Endodermal cell (in vitro differentiated cells): ENCODE results near the gene KIAA0513. TPM values are rescaled to one million over a fixed set of nuclear protein-coding genes. Genes with fewer than 3 reads are reported as not detected.

Source experiments
- DNase-seq: peaks from one replicate; pipeline ENCODE4 v3.0.0-alpha.2; 2017
- H3K27ac ChIP-seq: 2 replicates; pipeline ENCODE4 v1.5.1; 2013; ENCODE audit warnings: mild to moderate bottlenecking, low read depth, low read length, moderate library complexity
- H3K27me3 ChIP-seq: 2 replicates; pipeline ENCODE4 v1.6.1; 2013; ENCODE audit warnings: mild to moderate bottlenecking, low read length, moderate library complexity; ENCODE audit not compliant: insufficient read depth, control insufficient read depth, poor library complexity, severe bottlenecking
- H3K36me3 ChIP-seq: 2 replicates; pipeline ENCODE4 v1.7.0; 2013; ENCODE audit warnings: mild to moderate bottlenecking, low read length, moderate library complexity; ENCODE audit not compliant: control insufficient read depth, insufficient read depth
- H3K4me1 ChIP-seq: one replicate; pipeline ENCODE4 v1.7.0; 2013; ENCODE audit warnings: low read length; ENCODE audit not compliant: control insufficient read depth, insufficient read depth
- H3K4me3 ChIP-seq: 2 replicates; pipeline ENCODE4 v1.5.1; 2013; ENCODE audit warnings: mild to moderate bottlenecking, low read length, moderate library complexity
- H3K9ac ChIP-seq: 2 replicates; pipeline ENCODE4 v1.6.1; 2013; ENCODE audit warnings: mild to moderate bottlenecking, low read length, moderate library complexity; ENCODE audit not compliant: poor library complexity, severe bottlenecking; ENCODE audit errors: extremely low read depth
- H3K9me3 ChIP-seq: 2 replicates; pipeline ENCODE4 v1.6.1; 2013; ENCODE audit warnings: mild to moderate bottlenecking, low read length, moderate library complexity; ENCODE audit not compliant: control insufficient read depth
- H3K27ac Mint-ChIP-seq: 2 replicates; pipeline ENCODE4 v1.8.0; 2020; ENCODE audit warnings: mixed read lengths
- H3K27me3 Mint-ChIP-seq: 2 replicates; pipeline ENCODE4 v1.8.0; 2021; ENCODE audit warnings: mild to moderate bottlenecking, mixed read lengths; ENCODE audit not compliant: insufficient read depth
- H3K36me3 Mint-ChIP-seq: 2 replicates; pipeline ENCODE4 v1.8.0; 2020; ENCODE audit warnings: low read depth, mixed read lengths
- H3K4me1 Mint-ChIP-seq: 2 replicates; pipeline ENCODE4 v1.8.0; 2020; ENCODE audit warnings: mixed read lengths
- H3K4me3 Mint-ChIP-seq: 2 replicates; pipeline ENCODE4 v1.8.0; 2020; ENCODE audit warnings: mild to moderate bottlenecking, moderate library complexity, mixed read lengths
- H3K9me3 Mint-ChIP-seq: 2 replicates; pipeline ENCODE4 v1.8.0; 2020; ENCODE audit warnings: mild to moderate bottlenecking, mixed read lengths
- WGBS, 2 experiments: methylation state at CpG; one replicate each; pipeline versions ENCODE4 v1.1.5 to v1.1.7; 2013; ENCODE audit warnings: missing lambda C conversion rate in 2 of 2, mixed read lengths in 1 of 2; ENCODE audit not compliant: insufficient coverage in 1 of 2, insufficient read length in 1 of 2; 5-methylcytosine and 5-hydroxymethylcytosine counted together
- total RNA-seq, 2 donors: library from RNA; stranded (reverse); fragmentation: NEBNext Ultra II Directional in 1 of 2; extraction: Animal tissue kit (Norgen Biotek cat#: 25700) in 1 of 2; gene quantifications; 2 replicates in 1 of 2; 3 replicates in 1 of 2; pipeline ENCODE4 v1.2.1, GENCODE V29; 2021
- TF ChIP-seq, protein P1 (sequence below): fragments of 200-600 bp; sonication (generic); conservative IDR thresholded peaks from 2 replicates; pipeline ENCODE4 v1.5.0; 2021; ENCODE audit warnings: antibody characterized with exemption, mild to moderate bottlenecking

The KIAA0513 gene
- total RNA-seq, 2 donors from 2014 or later = 9.2 to 16.0 TPM

DNA sequence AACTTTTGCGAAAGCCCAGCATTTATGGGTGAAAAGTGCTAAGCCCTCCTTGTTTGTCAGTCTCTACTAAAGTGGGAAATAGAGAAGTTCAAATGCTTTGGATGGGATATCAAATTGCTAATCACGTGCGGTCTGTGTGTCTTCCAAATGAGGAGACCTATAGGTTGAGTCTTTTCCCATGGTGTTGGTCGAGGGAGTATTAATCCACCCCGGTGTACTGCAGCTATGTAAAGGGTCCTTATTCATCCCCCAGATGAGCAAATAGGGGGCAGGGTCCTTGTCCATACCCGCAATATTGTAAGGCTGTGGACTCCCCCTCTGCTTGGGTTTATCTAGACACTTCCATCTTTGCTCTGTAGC is 14.6 kb downstream of the KIAA0513 start:
- Histone ChIP-seq H3K27ac (no peak overlapping the region), H3K9ac (no peak overlapping the region), H3K9me3 (no peaks in the 10 kb centered on the region), H3K4me1 (no peaks in the 10 kb centered on the region), H3K4me3 (no peak overlapping the region), H3K27me3 (no peaks in the 10 kb centered on the region), H3K36me3 (no peaks in the 10 kb centered on the region)
- DNase-seq = peak; percentile 11
- no peaks in the 10 kb centered on the region for H3K27me3 Mint-ChIP-seq
- peaks cover 6% of the 10 kb centered on the region for H3K4me1 Mint-ChIP-seq
- H3K9me3 Mint-ChIP-seq = no peaks in the 10 kb centered on the region
- H3K36me3 Mint-ChIP-seq = no peaks in the 10 kb centered on the region
- no peak overlapping the region for H3K27ac Mint-ChIP-seq
- WGBS, 2 experiments = 88 to 93% methylated on average over 5 to 6 of the region's 6 CpGs
- no peak overlapping the region for H3K4me3 Mint-ChIP-seq
- TF ChIP-seq, protein P1, sequence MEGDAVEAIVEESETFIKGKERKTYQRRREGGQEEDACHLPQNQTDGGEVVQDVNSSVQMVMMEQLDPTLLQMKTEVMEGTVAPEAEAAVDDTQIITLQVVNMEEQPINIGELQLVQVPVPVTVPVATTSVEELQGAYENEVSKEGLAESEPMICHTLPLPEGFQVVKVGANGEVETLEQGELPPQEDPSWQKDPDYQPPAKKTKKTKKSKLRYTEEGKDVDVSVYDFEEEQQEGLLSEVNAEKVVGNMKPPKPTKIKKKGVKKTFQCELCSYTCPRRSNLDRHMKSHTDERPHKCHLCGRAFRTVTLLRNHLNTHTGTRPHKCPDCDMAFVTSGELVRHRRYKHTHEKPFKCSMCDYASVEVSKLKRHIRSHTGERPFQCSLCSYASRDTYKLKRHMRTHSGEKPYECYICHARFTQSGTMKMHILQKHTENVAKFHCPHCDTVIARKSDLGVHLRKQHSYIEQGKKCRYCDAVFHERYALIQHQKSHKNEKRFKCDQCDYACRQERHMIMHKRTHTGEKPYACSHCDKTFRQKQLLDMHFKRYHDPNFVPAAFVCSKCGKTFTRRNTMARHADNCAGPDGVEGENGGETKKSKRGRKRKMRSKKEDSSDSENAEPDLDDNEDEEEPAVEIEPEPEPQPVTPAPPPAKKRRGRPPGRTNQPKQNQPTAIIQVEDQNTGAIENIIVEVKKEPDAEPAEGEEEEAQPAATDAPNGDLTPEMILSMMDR = no peak

DNA sequence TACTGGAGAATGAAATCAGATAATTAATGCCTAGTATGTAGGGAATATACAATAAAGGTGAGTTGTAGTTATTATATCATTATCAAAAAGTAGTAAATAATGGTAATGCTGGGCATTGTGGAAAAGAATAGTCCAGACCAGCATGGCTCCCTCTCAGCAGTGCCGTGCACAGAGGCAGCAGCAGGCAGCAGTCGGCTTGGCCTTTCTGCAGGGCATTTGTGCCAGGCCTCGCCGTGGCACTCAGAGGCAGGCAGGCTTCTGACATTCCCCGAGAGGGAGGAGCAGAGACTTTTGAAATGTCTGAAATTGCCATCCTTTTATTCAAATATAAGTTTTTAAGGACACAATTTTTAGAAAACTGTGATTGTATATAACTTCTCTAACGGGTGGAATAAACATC is 15.0 kb downstream of the KIAA0513 start:
- Histone ChIP-seq H3K9ac (no peak overlapping the region), H3K4me1 (no peaks in the 10 kb centered on the region), H3K4me3 (no peak overlapping the region), H3K36me3 (no peaks in the 10 kb centered on the region), H3K27ac (no peak overlapping the region), H3K9me3 (no peaks in the 10 kb centered on the region), H3K27me3 (no peaks in the 10 kb centered on the region)
- Mint-ChIP-seq H3K27ac (no peak overlapping the region), H3K27me3 (no peaks in the 10 kb centered on the region), H3K4me3 (no peak overlapping the region), H3K36me3 (no peaks in the 10 kb centered on the region), H3K9me3 (no peaks in the 10 kb centered on the region), H3K4me1 (peaks cover 11% of the 10 kb centered on the region)
- DNase-seq = peak; percentile 28
- 96 to 97% methylated on average over 4 to 5 of the region's 6 CpGs for WGBS, 2 experiments
- TF ChIP-seq, protein P1 = no peak

DNA sequence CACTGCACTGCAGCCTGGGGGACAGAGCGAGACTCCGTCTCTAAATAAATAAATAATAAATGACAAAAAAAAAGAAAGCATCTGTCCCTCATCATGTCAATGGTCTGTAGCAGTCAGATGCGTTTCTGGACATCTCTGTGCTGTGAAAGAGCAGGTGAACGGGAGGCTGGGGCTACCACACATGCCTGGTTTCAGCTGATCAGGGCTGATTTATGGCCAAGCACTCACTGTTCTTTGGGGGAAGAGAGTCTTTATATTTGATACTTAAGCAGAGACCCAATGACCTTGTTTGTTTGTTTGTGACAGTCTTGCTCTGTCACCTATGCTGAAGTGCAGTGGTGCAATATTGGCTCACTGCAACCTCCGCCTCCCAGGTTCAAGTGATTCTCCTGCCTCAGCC is 17.5 kb downstream of the KIAA0513 start:
- H3K9ac ChIP-seq = no peak overlapping the region
- Mint-ChIP-seq H3K9me3 (no peaks in the 10 kb centered on the region), H3K4me1 (peaks cover 11% of the 10 kb centered on the region), H3K36me3 (no peaks in the 10 kb centered on the region), H3K27ac (no peak overlapping the region), H3K4me3 (no peak overlapping the region), H3K27me3 (no peaks in the 10 kb centered on the region)
- 89 to 94% methylated on average over 2 to 3 of the region's 5 CpGs for WGBS, 2 experiments
- no peaks in the 10 kb centered on the region for H3K4me1 ChIP-seq
- H3K9me3 ChIP-seq = no peaks in the 10 kb centered on the region
- H3K27ac ChIP-seq = no peak overlapping the region
- no peaks in the 10 kb centered on the region for H3K36me3 ChIP-seq
- H3K27me3 ChIP-seq = no peaks in the 10 kb centered on the region
- DNase-seq = no peak
- TF ChIP-seq, protein P1 = no peak
- H3K4me3 ChIP-seq = no peak overlapping the region
